Right lobe of liver (tissue), 6 donors: ENCODE measurements around the gene MAS1. TPM values are rescaled to one million over a fixed set of nuclear protein-coding genes. Genes with fewer than 3 reads are reported as not detected.

Experiments used
- ATAC-seq, 4 donors: fragments of 200-7000 bp; cut with Tn5 transposase; one replicate each; pipeline ENCODE4 v1.9.1; 2020; ENCODE audit warnings: mild to moderate bottlenecking in 4 of 4, moderate library complexity in 4 of 4
- DNase-seq, 3 donors: peaks; one replicate each; pipeline ENCODE4 v3.0.0-alpha.2; 2020
- H3K27ac ChIP-seq, 3 donors: fragments of 200-600 bp; one replicate each; pipeline ENCODE4 v1.8.0; 2022
- H3K27me3 ChIP-seq, 2 donors: fragments of 200-600 bp; one replicate each; pipeline ENCODE4 v1.8.0; 2022
- H3K36me3 ChIP-seq, 4 donors: fragments of 200-600 bp; sonication (generic) in 1 of 4; one replicate each; pipeline versions ENCODE4 v1.5.1 to v1.8.0; 2017 to 2022; ENCODE audit warnings: control low read depth in 1 of 4
- H3K4me1 ChIP-seq, 4 donors: fragments of 200-600 bp; sonication (generic) in 1 of 4; one replicate each; pipeline versions ENCODE4 v1.5.1 to v1.8.0; 2017 to 2022; ENCODE audit warnings: control low read depth in 1 of 4
- H3K4me3 ChIP-seq, 3 donors: fragments of 200-600 bp; one replicate each; pipeline ENCODE4 v1.8.0; 2022
- H3K9me3 ChIP-seq, 4 donors: fragments of 200-600 bp; sonication (generic) in 1 of 4; one replicate each; pipeline versions ENCODE4 v1.5.1 to v1.8.0; 2017 to 2022; ENCODE audit warnings: control low read depth in 1 of 4
- CTCF ChIP-seq, 4 donors: fragments of 200-600 bp in 3 of 4; fragments of 450-650 bp in 1 of 4; IDR thresholded peaks; one replicate each; pipeline versions ENCODE4 v1.5.1 to v1.8.0; 2016 to 2022; ENCODE audit warnings: antibody characterized with exemption in 4 of 4, mild to moderate bottlenecking in 2 of 4
- POLR2A ChIP-seq: fragments of 450-650 bp; IDR thresholded peaks from one replicate; pipeline ENCODE4 v1.6.1; 2017; ENCODE audit warnings: antibody characterized with exemption, mild to moderate bottlenecking
- WGBS: methylation state at CpG from one replicate; pipeline ENCODE4 v1.1.6; 2018; ENCODE audit warnings: low coverage, low lambda C conversion rate; ENCODE audit not compliant: insufficient coverage; ENCODE audit errors: missing lambda C conversion rate; 5-methylcytosine and 5-hydroxymethylcytosine counted together
- intact Hi-C, 2 donors: fragments of 100-400 bp; cut with DNase I; formaldehyde crosslinking; loops; one replicate each; pipeline versions ENCODE4 v1.11.2 to v1.14.1; 2022
- total RNA-seq, 6 experiments: library from RNA; depleted of rRNA in 2 of 6; stranded (reverse); fragments of >200 nt in 2 of 6; fragmentation: NEBNext Ultra II Directional in 3 of 6; extraction: Animal tissue kit (Norgen Biotek cat#: 25700) in 3 of 6; gene quantifications; one replicate each; pipeline versions ENCODE4 v1.1.0 to v1.2.4, GENCODE V29; 2016 to 2023
- donor health status: DM: no; HTN: yes; CAD: no.
- donor health status: DM: no; HTN: no; CAD: no.
- donor health status: DM: no; HTN: no; CAD: no.
- donor health status: DM: no; HTN: yes; CAD: no.
- donor health status: DM: no; HTN: yes; CAD: no.

Gene MAS1
- total RNA-seq, 6 experiments from 2014 or later = not detected

GRCh38 chr6:159884720-159885119, 6.1 kb upstream of the MAS1 start:
- intact Hi-C loops = no loop called here
- 88% methylated on average over 4 of the region's 4 CpGs for WGBS
- no peaks in the 10 kb centered on the region for H3K9me3 ChIP-seq
- no peak overlapping the region for H3K4me3 ChIP-seq
- ATAC-seq = no peak
- H3K27ac ChIP-seq = no peak overlapping the region
- TF ChIP-seq POLR2A = no peak
- TF ChIP-seq CTCF (IDR thresholded peaks at IDR 0.05) = no peak
- H3K27me3 ChIP-seq = no peaks in the 10 kb centered on the region
- no peaks in the 10 kb centered on the region for H3K4me1 ChIP-seq
- H3K36me3 ChIP-seq = no peaks in the 10 kb centered on the region
- no peak for DNase-seq

GRCh38 chr6:159886270-159886669, 4.5 kb upstream of the MAS1 start:
- intact Hi-C loops = no loop called here
- TF ChIP-seq CTCF (IDR thresholded peaks at IDR 0.05) (no peak), POLR2A (no peak)
- Histone ChIP-seq H3K9me3 (no peaks in the 10 kb centered on the region), H3K27ac (no peak overlapping the region), H3K4me1 (no peaks in the 10 kb centered on the region), H3K36me3 (no peaks in the 10 kb centered on the region), H3K27me3 (no peaks in the 10 kb centered on the region), H3K4me3 (no peak overlapping the region)
- ATAC-seq (no peak), DNase-seq (no peak)
- 80% methylated on average over 2 of the region's 3 CpGs for WGBS

GRCh38 chr6:159887146-159887545, 3.6 kb upstream of the MAS1 start:
- Histone ChIP-seq H3K27me3 (no peaks in the 10 kb centered on the region), H3K4me3 (no peak overlapping the region), H3K4me1 (no peaks in the 10 kb centered on the region), H3K9me3 (no peaks in the 10 kb centered on the region), H3K36me3 (no peaks in the 10 kb centered on the region), H3K27ac (no peak overlapping the region)
- ATAC-seq = no peak
- intact Hi-C loops = no loop called here
- no peak for DNase-seq
- no peak for TF ChIP-seq CTCF (IDR thresholded peaks at IDR 0.05)
- TF ChIP-seq POLR2A = no peak
- 77% methylated on average over 5 of the region's 7 CpGs for WGBS

- Histone ChIP-seq H3K27ac (no peak overlapping the region), H3K27me3 (no peaks in the 10 kb centered on the region), H3K36me3 (no peaks in the 10 kb centered on the region), H3K4me3 (no peak overlapping the region), H3K9me3 (no peaks in the 10 kb centered on the region), H3K4me1 (no peaks in the 10 kb centered on the region)
- 47% methylated on average over 6 of the region's 6 CpGs for WGBS
- no peak for DNase-seq
- no peak for ATAC-seq
- TF ChIP-seq CTCF (IDR thresholded peaks at IDR 0.05) (no peak), POLR2A (no peak)
- intact Hi-C loops = no loop called here
Observed at GRCh38 chr6:159887761-159888160, 3.0 kb upstream of the MAS1 start.

- DNase-seq (no peak), ATAC-seq (no peak)
- Histone ChIP-seq H3K27me3 (no peaks in the 10 kb centered on the region), H3K27ac (no peak overlapping the region), H3K4me3 (no peak overlapping the region), H3K4me1 (no peaks in the 10 kb centered on the region), H3K9me3 (no peaks in the 10 kb centered on the region), H3K36me3 (no peaks in the 10 kb centered on the region)
- intact Hi-C loops = no loop called here
- WGBS = 67% methylated on average over 7 of the region's 7 CpGs
- TF ChIP-seq CTCF (IDR thresholded peaks at IDR 0.05) = no peak
- no peak for TF ChIP-seq POLR2A
Observed at GRCh38 chr6:159890201-159890600, 587 bp upstream of the MAS1 start.
